LNCAP (cell line): ENCODE data around the gene MAPK11.
A peak's percentile ranks its signal among the peaks of the same experiment; 100 is the strongest.

Source experiments
- CTCF ChIP-seq: fragments of 450-650 bp; IDR thresholded peaks from 2 replicates; pipeline ENCODE4 v1.5.1; 2017; ENCODE audit warnings: mild to moderate bottlenecking

The MAPK11 gene

DNA sequence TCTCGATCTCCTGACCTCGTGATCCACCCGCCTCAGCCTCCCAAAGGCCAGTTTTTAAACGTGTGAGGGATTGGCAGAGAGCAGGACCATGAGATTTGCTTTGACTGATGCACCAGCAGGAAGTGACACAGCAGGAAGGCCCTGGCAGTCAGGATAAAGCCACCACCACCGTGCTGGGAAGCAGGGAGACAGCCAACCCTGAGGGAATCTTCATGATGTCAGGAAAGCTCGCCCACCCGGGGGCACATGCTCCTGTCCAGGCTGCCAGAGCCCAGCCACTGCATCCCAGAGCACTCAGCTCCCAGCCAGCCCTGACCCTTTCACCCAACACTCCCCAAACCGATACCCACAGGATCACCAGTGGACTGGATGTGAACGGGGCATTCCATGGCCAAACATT lies 31.4 kb downstream of the MAPK11 start:
- TF ChIP-seq CTCF = no peak

DNA sequence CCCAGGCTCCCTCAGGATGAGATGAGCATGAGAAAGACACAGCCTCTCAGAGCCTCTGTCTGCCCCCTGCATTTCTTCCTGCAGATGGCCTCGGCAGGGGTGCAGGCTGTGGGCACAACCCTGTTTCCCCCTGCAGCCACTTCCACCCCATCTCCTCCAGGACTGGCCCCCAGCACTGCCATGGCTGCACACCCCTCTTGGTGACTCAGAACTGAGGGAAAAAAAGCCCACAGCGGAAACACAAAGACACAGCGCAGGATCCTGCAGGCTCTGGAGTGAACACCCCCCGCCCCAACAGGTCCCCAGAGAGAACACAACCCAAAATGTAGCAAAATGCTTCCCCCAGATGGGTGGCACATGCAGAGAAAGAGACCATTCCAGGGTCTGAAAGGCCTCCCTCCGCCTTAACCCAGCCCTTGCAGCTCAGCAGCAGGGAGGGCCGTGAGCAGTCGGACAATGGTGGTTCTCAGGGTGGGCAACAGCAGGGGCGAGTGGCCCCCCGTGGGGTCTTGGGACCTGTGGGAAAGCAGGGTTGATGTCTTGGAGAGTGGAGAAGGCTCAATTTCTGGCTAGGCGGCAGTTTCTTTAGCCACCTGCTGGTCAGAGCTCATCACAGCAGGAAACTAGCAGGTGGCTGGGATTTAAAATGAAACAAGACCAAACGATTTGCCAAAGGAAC lies 33.3 kb downstream of the MAPK11 start:
- peak; percentile 75 for TF ChIP-seq CTCF

DNA sequence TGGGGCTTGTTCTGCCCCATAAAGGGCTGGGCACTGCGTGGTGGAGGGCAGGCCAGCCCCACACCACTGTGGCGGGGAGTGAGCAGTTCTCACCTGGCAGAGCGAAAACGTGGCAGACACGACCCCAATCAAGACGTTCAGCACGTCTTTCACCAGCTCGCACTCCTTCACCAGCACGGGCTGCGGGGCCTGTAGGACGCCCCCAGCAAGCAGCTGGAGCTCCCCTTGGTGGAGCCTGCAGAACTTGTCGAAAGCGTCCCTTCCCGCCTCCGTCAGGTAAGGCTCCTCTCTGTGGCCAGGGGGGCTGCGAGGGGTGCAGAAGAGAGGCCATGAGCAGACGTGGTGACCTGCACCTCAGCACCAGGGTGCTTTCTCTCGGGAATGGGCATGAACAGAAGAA lies 37.0 kb downstream of the MAPK11 start:
- TF ChIP-seq CTCF = no peak

- TF ChIP-seq CTCF = no peak
Observed at GRCh38 chr22:50232481-50233151, 37.6 kb downstream of the MAPK11 start.

DNA sequence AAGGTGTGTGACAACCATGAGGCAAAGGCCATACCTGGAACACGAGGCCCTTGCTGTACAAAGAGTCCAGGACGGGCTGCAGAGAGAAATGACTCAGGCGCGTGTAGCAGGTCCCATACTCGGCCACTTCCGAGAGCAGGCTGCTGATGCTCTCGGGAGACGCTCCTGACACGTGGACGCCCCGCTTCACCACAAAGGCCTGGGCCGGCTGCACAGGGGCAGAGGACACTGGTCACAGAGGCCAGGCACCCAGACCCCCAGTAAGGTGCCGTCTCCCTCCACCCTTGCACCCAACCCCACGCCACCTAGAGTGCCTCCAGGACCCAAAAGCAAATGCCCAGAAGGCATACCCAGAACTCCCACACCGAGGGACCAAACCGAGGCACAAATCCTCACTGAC lies 40.8 kb downstream of the MAPK11 start:
- TF ChIP-seq CTCF = no peak

- TF ChIP-seq CTCF = no peak
Observed at GRCh38 chr22:50228366-50228765, 41.8 kb downstream of the MAPK11 start.

- no peak for TF ChIP-seq CTCF
Observed at GRCh38 chr22:50227579-50228215, 42.5 kb downstream of the MAPK11 start.
